IPS-11a (cell line): ENCODE data around the gene PTPRK.
"Not testable (repeated sequence)": the region's sequence is repeated elsewhere in the genome, so short reads cannot be mapped to it uniquely, and the experiment has no call there.

ENCODE experiments used
- H3K4me3 ChIP-seq: one replicate; pipeline ENCODE4 v1.5.1; 2013; ENCODE audit warnings: low read depth, low read length, control low read depth

PTPRK gene

DNA sequence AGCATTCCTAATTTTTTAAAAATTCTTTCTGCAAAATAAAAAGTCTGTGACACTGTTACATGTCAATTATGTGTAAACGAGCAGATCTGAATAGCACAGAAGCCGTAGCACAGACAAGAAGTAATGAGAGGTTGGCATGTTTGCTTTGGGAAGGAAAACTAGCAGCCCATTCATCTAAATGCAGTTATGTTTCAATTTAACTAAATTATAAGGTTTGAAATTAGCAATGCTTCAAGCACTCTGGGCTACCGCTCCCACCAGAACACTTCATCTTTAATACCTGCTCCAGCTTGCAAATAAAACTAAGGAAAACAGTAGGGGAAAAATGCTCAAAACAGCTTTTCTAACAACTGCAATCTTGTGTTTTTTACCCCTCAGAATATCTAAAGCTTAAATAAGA, 73.9 kb downstream of the PTPRK start:
- no peak overlapping the region for H3K4me3 ChIP-seq

DNA sequence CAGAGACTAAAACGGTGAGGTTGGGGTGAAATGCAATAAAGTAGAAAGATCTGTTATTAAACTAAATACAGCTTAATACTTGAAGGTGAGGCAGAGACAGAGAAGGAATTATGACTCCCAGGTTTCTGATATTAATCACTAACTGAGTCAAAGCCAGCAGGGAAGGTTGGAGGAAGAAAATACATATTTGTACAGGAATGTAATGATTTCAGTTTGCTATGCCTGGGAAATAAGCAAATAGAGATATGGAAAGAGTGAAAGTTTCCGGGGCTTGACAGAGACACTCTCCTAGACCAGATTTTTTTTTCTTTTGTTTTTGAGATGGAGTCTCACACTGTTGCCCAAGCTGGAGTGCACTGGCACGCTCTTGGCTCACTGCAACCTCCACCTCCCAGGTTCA, 76.8 kb downstream of the PTPRK start:
- no peak overlapping the region for H3K4me3 ChIP-seq

DNA sequence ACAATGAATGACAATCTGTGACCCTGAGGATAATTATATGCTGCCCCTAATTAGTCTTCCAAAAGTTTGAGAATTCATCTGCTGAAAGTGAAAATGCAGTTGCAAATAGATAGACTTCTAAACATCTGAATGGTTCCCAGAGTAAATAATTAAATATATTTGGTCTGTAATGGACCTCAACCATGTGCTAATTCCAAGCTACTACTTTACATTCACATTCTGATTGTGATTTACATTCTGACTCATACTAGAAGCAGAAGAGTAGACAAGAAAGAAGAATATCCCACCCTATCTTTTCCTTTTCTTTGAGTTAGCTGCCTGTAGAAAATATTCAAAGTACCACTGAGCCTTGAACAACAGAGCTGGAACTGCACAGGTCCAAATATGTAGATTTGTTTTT, 80.8 kb downstream of the PTPRK start:
- no peak overlapping the region for H3K4me3 ChIP-seq

DNA sequence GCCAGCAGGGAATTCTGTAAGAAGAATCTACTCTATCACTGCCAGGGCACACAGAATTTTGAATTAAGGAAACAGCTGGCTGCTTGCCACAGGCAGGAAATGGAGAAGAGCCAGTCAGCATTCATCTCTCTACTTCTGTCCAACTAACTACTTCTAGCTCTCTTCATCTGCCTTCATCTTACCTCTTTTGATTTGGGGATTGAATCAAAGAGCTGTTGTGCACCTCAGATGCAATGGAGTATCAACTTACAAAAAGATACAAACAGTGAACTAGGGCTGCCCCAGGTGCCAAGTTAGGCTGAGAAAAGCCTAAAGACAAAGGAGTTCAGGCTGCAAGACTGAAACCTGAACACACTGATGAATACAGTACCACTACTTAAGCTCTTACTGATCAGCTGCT, 82.0 kb downstream of the PTPRK start:
- no peak overlapping the region for H3K4me3 ChIP-seq

DNA sequence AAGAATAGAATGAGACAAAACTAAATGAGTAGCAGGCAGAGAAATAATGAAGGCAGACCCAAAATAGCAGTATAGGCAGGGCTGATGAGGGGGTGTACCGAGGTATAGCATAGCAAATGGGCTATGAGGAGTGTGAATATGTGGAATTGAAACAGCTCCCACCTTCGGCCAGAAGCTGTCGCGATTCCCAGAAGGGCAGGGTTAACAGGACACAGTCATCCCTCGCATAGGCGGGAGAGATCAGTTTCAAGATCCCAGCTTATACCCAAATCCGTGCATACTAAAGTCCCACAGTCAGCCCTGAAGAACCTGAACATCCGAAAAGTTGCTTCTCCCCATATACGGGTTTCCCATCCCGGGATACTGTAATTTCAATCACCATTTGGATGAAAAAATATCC, 82.7 kb downstream of the PTPRK start:
- no peak overlapping the region for H3K4me3 ChIP-seq

DNA sequence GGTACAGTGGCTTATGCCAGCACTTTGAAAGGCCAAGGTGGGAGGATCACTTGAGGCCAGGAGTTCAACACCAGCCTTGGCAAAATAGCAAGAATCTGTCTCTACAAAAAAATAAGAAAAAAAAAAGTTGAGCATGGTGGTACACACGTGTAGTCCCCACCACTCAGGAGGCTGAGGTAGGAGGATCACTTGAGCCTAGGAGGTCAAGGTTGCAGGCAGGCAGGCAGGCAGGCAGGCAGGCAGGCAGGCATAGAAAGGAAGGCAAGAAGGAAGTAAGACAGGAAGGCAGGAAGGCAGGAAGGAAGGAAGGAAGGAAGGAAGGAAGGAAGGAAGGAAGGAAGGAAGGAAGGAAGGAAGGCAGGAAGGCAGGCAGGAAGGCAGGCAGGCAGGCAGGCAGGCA, 85.6 kb downstream of the PTPRK start:
- H3K4me3 ChIP-seq: not testable (repeated sequence)

DNA sequence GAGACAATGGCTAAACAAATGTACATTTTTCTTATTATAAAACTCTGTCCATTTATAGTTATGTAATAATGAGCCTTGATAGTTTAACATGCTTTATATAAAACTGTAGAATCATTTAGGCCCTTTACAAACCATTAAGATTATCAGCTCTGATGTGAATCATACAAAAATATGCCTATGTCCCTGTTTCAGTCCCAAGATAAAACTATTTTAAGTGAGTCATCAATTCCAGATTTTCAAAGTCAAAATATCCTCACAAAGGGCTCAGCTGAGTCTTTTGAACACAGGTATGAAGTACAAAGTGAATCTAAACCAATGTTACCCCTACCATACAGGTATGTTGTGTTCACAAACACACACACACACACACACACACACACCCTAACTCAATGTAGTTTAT, 88.0 kb downstream of the PTPRK start:
- H3K4me3 ChIP-seq: no peak overlapping the region

DNA sequence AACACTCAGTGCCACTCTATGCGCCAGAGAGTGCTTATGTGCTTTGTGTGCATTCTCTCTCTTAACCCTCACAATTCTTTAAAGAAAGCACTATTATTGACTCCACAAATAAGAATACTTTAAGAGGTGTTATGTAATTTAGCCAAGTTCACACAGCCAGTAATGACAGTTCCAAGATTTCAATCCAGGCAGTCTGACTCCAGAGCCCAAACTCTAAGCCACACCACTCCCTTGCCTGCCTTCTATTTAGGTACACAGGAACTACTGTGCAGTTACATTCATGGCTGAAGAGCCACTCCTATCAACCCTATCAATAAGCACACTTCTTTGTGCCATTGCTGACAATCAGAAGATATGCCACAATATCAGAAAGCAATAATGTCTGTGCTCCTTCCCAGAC, 93.3 kb downstream of the PTPRK start:
- H3K4me3 ChIP-seq: no peak overlapping the region

DNA sequence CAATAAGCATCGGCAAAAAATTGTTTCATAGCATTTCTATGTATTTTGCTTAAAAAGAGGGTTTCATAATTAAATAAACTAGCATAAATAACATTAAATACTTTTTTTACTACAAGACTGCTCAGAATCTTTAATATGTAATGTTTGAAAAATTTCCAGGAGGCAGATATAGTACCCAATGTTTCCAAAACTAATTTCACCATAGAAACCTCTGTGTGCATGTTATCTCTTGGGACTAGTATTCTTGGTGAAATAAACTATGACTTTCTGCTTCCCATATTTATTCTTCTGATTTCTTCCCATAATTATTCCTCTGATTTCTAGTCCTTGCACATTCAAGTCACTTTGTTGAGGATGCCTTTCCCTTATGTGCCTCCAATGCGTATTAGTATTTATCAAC, 94.5 kb downstream of the PTPRK start:
- no peak overlapping the region for H3K4me3 ChIP-seq

DNA sequence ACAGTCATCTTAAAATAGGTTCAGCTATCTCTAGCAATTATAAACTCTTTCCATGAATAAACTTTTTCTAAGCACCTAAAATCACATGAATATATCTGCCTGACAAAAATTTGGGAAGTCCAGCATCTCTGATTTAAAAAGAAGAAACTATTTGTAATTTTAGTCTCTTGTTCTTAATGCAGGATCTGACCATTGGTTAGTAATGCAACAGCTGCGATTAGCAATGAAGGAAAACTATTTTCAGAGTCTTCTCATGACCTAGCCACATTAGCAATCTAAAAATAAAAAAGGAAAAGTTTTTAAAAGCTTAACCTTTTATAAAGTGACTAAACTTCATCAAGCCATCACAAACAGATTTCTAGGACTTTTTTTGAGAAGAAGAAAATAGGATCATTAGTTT, 97.5 kb downstream of the PTPRK start:
- H3K4me3 ChIP-seq: no peak overlapping the region

DNA sequence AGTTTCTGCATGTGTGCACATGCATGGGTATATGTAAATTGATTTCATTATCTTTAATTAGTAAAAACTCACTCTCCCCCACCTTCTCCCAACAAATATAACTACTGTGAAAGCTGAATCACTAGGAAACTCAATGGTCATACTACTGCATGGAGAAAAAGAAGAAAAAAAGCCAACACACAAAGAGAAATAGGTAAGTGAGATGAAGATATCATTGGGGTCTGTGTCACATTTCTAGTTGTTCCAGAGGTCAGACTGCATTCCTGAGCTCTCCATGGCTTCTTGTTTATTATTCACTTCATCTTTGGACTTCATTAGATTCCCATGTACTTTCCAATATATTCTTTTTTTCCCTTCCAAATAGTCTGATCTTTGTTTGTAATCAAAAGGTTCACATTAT, 98.2 kb downstream of the PTPRK start:
- no peak overlapping the region for H3K4me3 ChIP-seq

DNA sequence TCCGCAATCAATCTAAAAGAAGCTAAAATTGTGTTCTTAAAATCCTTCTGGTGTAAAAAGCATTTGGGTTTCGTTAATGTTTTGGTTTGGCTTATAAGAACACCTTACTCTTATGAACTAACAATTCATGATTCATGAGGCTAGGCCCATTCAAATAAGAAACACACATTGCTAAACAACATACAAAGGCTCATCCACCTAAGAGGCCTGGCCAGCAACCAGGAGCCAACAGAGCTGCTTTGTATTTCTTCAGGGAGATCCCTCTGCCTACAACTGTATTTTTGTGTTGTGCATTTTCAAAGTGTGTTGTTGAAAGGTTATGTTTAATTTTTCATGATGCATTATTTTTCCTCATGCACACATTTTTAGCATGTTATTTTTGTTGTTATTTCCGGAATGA, 98.6 kb downstream of the PTPRK start:
- no peak overlapping the region for H3K4me3 ChIP-seq

DNA sequence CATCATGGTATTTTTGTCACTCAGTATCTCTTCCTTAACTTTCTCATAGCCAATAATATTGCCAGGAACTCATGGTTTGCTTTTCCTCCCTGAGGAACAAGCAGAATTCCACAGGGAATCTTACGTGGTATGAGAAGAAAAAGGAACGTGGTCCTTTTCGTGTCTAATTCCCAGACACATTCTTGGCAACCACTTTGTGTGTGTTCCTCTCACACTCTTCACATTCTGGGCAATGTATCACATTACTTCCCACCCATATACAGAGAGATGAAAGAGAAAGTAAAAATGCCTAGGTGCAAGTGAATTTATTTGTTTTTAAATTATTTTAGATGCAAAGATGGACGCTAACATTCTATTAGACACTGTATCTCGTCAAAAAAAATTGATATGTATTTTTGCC, 102.7 kb downstream of the PTPRK start:
- no peak overlapping the region for H3K4me3 ChIP-seq

DNA sequence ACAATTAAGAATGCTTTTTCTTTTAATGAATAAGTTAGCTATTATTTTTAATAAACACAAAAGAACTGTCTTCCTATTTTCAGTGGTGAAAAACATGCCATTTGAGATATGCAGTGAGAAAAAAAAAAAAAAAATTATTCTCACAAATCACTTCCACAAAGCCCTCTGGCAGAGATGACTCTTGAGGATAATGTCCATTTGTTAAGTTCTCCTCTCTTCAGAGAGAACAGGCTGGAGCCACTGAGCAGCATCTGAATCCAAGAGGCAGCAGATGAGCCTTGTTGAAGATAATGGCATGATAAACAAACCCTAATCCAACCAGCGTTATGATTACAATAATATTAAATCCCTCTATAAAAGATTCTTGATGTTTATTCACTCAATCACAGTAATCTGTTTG, 105.0 kb downstream of the PTPRK start:
- H3K4me3 ChIP-seq: no peak overlapping the region

DNA sequence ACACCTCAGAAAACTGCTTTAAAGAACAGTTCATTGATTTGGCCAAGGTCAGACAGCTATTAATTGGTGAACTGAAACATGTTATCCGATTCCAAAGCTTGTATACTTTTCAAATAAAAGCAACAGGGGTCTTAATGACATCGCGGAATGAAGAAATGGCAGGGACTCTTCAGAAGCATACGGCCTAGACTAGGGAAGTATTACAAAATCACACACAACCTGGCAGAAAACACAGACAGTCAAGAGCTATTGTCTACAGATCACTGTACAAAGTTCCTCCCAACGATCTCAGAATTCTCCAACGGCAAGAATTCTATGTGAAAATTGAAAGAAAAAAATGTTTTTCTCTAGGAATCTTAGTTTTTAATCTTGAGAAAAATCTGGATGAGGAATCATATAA, 105.5 kb downstream of the PTPRK start:
- H3K4me3 ChIP-seq: no peak overlapping the region

DNA sequence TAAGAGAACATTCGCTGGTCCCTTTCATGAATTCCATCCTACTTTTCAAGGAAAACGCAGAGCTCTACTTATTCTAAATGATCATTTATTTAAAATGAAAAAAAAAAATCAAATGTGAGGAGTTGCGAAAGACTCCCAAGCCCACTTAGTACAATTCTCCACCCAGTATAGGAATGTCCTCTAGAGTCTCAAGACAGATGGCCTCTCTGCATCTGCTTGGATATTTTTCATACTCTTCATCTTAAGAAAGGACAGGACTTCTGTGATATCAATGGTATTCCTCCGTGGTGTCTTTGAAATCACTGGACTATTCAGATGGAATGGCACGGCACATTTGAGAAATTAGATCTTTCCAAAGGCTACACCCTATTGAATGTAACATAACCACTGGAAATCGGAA, 107.1 kb downstream of the PTPRK start:
- no peak overlapping the region for H3K4me3 ChIP-seq

DNA sequence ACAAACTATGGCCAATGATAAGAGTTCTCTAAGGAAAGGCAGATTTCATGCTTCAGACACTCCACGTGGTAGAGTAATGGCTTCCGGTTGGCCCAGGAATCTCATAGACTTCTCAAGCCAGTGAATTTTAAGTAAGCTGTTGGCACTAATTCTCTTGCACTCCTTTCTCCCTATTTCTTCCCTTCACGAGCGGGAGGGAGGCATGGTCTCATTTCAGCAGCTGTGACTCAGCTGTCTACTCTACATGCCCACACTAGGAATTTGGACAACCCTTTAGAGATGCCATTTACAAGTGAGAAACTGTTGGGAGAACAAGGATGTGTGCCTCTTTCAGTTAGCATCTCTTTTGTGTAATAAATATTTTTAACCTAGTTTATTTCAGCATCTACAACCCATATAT, 107.7 kb downstream of the PTPRK start:
- H3K4me3 ChIP-seq: no peak overlapping the region

DNA sequence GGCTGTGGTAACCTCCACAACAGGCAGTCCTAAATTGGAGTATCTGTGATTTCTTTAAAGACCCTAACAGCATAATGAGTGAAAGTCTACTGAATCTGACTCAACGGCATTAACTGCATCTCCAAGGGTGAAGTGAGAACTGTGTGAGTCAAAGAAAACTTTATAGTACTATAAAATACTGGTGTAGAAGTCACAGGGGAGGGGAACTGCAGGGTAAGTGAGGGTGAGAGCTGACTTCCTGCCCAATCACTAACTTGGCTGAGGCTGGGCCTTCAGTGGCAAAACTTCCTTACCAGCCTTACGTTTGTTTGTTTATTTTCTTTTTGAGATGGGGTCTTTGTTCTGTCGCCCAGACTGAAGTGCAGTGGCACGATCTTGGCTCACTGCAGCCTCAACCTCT, 109.8 kb downstream of the PTPRK start:
- no peak overlapping the region for H3K4me3 ChIP-seq

DNA sequence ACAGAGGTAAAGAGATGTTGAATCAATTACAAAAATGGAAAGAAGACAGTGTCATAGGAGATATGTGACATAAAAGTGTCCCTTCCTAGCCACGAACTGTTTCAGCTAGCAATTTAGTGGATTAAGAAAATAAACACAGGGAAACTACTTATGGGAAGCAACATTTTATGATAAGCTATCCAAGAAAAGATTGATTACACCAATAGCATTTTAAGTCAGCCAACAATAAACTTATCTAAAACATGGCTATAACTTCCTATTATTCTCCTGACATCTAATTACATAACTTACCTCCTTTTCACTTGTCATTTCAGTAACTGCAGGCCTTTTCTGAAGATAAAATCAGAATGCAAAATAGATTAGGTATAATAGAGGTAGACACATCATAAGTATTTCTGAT, 111.4 kb downstream of the PTPRK start:
- no peak overlapping the region for H3K4me3 ChIP-seq

DNA sequence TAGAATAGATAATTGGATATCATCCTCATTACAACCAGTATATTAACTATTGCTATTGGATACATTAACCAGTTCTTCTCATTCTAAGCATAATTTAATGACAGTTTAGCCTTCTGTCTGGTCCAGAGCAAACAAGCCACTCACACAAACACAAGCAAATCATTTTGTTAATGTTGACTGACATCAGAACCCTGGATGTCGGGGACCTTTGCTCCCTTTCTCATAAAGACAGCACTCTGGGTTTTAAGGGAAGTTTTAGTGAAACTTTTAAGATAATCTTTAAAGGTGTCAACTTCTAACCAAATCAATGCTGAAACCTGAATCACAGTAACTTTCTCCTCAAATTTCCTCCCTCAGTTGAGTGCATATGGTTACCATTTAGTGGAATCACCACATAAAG, 113.9 kb downstream of the PTPRK start:
- H3K4me3 ChIP-seq: no peak overlapping the region

DNA sequence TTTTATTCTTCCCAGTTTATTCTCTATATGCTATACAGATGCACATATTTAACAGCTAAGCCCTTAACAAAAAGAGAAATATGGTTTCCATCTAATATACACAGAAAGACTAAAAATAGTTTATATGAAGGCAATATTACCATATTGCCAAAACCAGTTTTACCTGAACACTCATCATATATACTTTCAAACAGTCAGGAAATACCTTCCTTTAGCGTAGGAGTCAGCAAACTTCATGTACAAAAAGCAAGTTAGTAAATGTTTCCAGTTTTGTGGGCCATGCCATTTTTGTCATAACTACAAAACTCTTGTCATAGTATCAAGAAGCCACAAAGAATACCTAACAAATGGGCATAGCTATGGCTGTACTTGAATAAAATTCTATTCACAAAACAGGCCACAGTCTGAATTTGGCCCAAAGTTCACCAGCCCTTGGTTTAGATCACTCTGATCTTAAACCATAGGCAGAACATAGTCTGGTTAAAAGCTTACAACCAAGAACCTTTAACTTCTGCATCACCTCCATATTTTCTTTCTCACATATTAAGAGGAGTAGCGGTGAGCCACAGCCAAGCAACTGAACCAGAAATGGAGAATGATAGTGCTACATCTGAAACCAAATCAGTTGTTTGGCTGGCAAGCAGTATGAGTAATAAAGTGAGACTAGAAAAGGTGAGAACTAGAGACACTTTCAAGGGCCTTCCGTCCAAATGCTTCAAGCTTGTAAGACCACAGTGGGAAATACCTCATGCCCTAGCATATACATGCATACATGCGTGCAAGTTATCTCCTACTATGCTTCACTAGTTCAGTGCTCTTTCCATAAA, 116.6 kb downstream of the PTPRK start:
- no peak overlapping the region for H3K4me3 ChIP-seq

DNA sequence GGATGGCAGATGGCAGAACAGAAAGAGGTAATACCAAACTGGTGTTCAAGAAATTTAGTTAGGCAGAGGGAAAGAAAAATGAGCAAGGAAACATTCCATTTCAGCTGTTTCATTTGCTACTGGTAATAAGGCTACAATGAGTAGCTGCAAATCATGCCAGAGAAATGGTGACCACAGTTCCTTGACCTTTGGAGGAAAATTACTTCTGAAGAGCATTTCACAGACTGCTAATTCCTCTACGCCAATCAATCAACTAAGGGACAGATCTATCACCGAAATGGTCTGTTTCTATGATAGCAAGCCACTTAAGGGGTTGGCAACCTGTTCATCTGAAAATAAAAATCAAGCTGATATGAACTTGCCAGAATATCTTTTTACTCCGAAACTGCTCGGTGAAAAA, 119.5 kb downstream of the PTPRK start:
- H3K4me3 ChIP-seq: no peak overlapping the region

DNA sequence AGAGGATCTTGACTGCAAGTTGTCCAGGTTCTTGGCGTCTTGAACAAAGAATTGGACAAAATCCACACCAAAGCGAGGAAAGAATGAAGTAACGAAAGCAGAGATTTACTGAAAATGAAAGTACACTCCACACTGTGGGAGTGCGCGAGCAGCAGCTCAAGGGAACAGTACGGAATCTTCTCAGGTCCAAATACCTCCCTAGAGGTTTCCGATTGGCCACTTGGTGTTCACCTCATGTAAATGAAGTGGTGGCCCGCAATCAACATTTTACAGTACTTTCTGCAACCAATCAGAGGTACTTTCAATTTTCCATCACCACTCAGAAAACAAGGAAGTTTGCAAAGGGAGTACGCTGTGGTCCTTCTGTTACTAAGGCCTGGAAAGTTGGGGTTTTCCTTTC, 122.4 kb downstream of the PTPRK start:
- H3K4me3 ChIP-seq: no peak overlapping the region
